Activated CD4-positive, alpha-beta T cell treated with anti-CD3 and anti-CD28 coated beads for 4 hours (primary cell): Measurements from ENCODE around the gene ZNF12.
"Not testable (repeated sequence)": the region's sequence is repeated elsewhere in the genome, so short reads cannot be mapped to it uniquely, and the experiment has no call there.

ENCODE experiments used
- DNase-seq, 2 donors: peaks; one replicate each; pipeline ENCODE4 v3.0.0-alpha.2; 2020

ZNF12 gene

DNA sequence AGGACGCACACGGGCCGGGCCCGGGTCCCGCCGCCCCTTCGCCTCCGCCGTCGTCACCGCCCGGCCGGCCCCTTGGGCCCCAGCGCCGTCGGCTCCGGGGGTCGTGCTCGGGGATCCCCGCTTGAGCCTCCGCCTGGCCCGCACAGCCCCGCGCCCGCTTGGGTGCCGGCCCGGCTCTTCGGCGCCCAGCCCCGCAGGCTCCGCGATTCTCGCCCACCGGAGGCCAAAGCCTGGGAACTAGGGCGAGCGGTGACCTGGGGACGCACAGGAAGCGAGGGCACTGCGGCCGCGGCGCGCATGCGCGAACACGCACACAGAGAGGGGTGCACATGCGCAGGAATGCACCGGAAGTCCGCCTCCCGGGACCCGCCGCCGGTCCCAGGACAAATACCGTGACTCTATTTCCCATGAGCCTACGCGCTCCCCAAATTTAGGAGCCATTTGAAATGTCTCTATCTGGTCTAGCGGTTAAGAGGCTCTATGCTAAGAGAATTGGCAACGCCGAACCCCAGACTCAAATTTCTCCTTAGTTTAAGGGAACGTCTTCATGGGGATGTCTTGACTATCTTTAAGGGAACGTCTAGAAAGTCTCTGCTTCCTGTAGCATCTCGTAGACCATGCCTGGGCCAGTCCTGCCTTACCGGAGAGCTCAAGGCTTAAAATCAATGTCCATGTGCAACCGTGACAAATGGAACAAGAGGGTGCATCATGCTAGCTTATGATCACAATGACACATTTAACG lies at the start of gene ZNF12:
Gene ZNF12, minus strand, starts transcription at position 282 of the 742 bp plus-strand sequence. CDS start 1,774 bp downstream, outside the sequence.
- peak; percentile 92 to 95 for DNase-seq

DNA sequence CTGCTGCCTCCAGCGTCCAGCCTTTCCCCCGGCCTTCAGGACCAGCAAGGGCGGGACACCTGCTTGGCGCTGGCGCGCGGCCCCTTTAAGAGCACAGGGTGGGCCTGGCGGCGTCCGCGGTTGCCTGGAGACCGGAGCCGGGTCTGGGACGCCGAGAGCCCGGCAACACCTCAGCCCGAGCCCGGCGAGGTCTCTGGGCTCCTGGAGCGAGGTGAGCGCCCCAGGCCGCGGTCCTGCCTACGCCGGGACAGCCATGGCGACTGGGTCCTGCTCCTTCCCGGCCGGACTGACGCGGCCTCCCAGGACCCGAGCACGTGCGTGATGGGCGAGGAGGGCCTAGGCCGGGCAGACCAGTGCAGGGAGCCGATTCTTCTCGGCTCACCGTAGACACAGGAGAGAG lies 47.2 kb upstream of the ZNF12 start, which contains the start of gene RSPH10B2:
Gene RSPH10B2, plus strand, starts transcription at position 140 of the 400 bp plus-strand sequence. CDS start 3,575 bp downstream, outside the sequence.
- not testable (repeated sequence) for DNase-seq

DNA sequence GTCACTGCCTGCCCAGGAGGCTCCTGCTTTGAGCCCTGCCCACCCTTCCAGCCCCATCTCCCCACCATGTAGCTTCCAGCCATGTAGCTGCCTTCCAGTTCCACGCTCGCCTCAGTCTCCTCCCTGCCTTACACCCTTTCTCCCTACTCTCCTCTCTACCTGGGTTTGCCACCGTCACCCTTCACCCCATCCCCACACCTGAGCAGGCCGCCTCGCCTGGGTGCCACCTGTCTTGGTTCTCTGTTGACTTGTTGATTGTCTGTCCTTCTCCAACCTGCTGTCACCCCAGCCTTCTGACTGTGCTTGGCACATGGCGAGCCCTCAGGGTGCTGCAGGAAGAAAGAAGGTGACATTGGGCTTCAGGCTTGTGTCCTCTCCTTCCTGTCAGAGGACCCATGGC lies 43.4 kb upstream of the ZNF12 start:
- DNase-seq, result not testable (repeated sequence)

DNA sequence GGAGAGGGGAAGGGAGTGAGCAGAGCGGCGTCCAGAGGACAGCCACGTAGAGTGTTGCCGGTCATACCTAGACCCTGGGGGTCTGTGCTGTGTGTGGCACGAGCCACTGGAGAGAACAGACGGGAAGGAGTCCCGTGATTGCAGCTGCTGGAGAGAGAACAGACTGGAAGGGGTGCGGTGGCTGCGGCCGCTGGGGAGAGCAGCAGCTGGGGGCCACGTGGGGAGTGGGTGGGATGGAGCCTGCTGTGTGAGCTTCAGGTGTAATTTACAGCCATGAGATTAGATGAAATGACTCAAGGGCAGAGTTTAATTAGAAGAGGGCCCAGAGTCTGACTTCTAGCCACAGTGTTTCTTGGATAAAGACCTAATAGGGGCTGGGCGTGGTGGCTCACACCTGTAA lies 42.6 kb upstream of the ZNF12 start:
- not testable (repeated sequence) for DNase-seq

DNA sequence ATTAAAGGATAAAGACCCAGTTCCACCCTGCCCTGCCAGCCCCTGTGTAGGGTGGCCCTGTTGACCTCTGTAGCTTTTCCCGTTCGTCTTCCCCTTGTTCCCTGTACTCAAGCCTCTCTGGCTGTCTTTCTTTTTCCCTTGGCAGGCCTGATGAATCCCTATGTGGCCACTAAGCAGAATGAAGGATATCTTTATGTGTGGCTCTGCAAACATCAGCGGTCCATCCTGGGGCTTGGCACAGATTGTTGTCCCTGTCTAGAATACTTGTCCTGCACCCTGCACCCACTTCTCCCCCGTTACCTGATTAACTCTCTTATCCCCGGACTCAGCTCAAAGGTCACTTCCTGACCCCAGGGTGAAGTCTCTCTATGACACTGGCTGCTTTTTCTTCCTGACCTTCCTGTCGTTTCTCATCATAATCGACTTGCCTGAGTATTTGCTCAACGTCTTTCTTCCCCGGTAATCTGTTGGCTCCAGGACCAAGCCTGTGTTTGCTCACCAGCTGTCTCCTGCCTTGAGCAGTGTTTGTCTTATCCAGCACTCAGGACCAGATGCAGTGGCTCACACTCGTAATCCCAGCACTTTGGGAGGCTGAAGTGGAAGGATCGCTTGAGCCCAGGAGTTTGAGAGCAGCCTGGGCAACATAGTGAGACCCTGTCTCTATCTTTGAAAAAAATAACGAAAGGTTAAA lies 37.8 kb upstream of the ZNF12 start:
- not testable (repeated sequence) for DNase-seq

DNA sequence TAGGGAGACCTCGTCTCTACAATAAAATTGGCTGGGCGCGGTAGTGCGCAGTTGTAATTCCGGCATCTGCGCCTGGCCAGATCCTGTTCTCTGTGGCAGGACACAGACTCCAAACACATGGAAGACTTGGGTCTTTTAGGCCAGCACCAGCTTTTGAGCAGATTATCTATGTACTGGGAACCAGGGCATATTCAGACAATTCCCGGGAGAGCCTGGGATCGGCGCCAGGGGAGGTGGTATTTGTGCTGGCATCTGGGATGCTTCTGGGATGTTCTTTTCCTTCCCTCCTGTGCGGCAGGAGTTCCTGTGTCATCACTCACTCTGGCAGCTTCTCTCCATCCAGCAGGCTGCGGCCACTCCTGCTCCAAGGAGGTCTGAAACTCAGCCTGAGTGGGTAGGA lies 31.7 kb upstream of the ZNF12 start:
- DNase-seq, result not testable (repeated sequence)

DNA sequence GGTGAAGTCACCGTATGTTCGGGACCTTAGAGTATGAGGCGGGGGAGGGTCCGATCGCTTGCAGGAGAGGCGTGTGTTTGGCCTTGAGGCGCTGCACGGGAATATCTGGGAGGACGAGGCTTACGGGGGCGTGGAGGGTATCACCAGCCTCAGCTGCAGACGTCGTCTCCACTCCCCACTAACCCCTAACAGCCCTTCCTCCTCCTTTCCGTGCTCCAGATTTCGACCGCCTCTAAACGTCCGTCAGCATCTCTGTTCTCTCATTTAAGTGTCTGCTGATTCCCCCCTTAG lies 23.5 kb upstream of the ZNF12 start:
- DNase-seq, result no peak

DNA sequence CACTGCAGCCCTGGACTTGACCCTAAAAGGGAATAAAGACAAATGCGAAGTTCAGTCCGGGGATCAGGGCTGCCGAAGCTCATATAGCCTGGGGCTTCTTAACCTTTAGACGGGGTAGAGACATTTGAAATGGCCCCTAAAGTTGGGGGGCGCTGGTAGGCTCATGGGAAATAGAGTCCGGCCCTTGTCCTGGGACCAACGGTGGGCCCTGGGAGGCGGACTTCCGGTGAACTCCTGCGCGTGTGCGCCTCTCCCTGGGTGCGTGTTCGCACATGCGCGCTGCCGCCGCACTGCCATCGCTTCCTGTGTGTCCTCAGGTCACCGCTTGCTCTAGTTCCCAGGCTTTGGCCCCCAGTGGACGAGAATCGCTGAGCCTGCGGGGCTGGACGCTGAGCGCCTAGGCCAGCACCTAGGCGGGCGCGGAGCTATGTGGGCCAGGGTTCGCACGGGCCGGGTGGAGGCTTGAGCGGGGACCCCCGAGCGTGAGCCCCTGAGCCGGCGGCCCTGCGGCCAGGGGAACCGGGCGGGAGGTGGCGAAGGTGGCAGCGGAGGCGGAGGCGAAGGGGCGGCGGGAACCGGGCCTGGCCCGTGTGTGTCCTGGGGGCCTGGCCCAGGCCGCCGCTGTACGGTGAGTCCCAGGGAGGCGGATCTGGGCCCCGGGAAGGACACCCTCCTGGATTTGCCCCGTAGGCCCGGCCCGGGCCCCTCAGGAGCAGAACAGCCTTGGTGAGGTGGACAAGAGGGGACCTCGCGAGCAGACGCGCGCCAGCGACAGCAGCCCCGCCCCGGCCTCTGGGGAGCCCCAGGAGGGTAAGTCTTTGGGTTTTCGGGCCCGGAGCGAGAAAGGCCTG lies 23.0 kb upstream of the ZNF12 start:
- DNase-seq, result peak; percentile 73 to 77

DNA sequence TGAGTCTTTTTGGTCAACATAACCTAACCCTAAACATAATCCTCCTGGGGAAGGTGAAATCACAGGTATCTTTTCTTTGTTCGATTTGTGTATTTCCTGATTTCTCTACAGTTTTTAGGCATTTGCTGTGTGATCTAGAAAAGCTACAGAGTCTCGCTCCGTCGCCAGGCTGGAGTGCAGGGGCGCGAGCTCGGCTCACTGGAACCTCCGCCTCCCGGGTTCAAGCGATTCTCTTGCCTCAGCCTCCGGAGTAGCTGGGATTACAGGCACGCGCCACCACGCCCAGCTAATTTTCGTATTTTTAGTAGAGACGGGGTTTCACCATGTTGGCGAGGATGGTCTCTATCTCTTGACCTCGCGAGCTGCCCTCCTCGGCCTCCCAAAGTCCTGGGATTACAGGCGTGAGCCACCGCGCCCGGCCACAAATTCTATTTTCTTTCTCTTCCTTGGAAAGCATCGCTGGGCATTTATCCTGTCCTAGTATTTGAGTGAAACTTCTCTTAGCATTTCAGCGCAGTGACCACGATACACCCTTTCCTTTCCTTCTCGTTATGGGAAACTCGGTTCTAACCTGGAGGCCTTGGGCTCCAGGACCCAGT lies 22.2 kb upstream of the ZNF12 start:
- DNase-seq, result not testable (repeated sequence)

DNA sequence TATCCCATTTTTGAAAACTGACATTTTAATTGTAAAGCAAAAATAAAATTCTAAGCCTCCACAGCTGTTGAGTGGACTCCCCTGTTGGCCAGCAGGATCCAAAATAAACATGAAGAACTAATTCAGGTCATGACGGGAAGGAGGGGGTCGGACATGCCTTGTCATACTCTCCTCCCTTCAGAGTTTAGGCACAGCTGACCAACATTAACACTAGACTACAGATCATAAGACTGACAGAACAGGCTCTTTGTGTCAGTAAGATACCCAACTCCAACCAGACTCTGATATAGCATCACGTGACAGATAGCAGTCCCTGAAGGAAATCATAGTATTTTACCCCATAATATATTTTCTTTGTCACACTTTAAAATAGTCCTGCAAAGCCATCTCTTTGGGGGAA lies 20.9 kb upstream of the ZNF12 start:
- no peak for DNase-seq

DNA sequence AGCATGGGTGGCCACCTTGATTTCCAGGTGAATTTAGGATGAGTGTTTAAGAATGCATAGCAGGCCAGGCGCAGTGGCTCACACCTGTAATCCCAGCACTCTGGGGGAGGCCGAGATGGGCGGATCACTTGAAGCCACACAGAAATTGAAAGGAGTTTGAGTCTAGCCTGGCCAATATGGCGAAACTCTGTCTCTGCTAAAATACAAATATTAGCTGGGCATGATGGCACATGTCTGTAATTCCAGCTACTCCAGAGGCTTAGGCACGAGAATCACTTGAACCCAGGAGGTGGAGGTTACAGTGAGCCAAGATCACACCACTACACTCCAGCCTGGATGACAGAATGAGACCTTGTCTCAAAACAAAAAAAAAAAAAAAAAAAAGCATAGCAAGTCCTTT lies 19.6 kb upstream of the ZNF12 start:
- not testable (repeated sequence) for DNase-seq

DNA sequence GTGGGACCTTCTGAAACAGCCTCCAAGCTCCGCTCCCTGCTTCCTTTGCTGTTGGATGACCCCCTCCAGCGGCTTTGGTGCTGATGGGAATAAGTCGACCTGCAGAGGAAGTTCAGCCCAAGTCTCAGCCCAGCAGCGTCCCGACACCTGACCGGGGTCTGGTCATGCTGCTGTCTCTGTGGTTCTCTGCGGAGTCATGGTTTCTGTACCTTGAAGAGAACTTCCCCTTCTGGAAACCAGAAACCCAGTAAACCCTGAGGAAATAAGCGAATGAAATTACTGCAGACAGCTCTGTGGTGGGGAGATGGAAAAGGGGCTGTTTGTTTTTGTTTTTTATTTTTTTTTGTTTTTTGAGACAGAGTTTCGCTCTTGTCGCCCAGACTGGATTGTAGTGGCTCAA lies 18.3 kb upstream of the ZNF12 start:
- no peak for DNase-seq

DNA sequence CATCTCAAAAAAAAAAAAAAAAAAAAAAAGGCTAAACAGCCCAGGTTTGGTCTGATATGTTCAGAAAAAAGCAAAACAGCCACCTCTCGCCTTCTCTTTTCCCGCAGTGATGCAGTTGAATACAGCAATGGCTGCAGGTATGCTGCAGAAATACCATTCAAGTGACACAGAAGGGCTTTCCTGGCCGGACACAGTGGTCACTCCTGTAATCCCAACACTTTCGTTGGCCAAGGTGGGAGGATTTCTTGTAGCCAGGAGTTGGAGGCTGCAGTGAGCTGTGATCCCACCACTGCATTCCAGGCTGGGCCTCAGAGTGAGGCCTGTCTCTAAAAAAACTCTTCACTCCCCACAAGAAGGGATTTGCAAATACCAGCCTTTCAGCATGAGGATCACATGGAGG lies 17.6 kb upstream of the ZNF12 start:
- not testable (repeated sequence) for DNase-seq

DNA sequence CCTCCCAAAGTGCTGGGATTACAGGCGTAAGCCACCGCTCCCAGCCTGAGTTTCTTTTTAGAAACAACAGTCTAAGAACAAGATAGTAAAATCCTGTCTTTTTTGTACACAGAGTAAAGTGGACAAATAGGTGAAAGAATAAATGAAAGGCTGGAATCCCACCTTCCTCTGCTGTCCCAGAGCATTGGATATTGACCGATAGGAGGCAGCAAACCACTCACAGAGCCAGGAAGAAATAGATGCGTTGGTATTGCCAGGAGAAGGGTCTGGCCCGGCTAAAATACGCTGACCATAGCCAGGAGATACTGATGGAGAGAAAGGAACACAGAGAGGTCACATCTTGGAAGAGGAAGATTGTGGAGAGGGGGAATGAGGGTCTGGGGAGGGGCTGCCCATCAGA lies 11.4 kb upstream of the ZNF12 start:
- DNase-seq, result no peak

DNA sequence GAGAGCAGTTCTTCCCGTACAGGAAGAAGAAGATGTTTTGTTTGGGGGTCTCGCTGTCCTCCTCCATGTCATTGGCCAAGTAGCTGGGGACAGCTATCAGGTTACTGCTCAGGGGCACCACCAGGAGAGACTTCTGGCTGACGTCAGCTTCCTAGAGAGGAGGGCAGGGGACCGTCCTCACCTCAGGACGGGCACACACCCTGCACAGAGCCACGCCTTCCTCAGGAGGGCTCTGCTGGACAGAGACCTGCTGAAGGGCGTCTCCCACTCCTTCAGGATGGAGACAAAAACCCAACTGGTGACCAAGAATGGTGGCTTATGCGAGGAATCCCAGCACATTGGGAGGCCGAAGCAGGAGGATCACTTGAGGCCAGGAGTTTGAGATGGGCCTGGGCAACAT lies 9.2 kb upstream of the ZNF12 start:
- DNase-seq, result not testable (repeated sequence)

DNA sequence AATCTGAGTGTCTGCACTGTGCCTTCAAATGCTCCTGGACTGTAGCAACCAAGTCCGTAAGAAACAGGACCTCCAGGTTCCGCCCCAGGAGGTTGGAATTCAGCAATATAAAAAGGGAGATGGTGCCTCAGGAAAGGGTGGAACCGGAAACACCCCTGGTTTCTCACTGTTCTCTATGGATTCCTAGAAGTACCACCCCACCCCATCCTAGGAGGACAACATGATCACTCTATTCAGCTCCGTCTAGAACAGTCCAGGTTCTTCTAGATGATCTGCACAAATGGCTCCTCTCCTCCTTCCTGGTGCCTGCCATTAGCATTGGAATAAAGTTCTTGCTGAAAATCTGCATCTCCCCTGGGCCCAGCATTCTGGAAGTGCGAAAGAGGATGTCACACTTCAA lies 7.6 kb upstream of the ZNF12 start:
- DNase-seq, result no peak

DNA sequence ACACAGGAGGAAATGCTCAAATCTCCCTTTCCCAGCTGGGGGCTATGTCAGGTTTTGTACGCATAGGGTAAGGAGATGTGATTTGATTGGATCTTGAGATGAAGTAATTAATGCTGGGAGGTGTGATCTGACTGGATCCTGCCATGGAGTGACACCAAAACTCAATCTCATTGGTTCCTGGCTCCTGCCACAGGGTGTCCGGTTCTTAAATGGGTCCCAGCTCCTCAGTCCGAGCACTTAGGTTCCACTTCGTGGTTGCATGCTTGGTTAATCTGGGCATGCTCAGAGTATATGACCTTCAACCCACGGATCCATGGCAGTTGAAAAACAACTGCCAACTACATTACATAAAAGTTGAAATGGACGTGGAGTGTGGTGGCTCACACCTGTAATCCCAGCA lies 3.1 kb upstream of the ZNF12 start:
- no peak for DNase-seq

DNA sequence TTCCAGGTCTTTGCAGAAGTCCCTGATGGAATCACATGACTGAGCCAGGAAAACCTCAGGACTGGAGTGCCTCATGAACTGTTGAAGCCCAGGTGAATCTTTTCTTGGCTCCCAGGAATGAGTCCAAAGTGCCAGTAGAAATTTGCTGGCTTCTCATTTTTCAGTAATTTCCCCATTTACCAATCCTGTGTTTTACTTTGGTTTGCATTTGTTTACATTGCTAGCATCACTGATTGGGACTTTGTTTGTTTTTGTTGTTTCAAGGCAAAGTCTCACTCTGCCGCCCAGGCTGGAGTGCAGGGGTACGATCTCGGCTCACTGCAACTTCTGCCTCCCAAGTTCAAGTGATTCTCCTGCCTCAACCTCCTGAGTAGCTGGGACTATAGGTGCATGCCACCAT lies 1.6 kb upstream of the ZNF12 start:
- DNase-seq, result no peak

DNA sequence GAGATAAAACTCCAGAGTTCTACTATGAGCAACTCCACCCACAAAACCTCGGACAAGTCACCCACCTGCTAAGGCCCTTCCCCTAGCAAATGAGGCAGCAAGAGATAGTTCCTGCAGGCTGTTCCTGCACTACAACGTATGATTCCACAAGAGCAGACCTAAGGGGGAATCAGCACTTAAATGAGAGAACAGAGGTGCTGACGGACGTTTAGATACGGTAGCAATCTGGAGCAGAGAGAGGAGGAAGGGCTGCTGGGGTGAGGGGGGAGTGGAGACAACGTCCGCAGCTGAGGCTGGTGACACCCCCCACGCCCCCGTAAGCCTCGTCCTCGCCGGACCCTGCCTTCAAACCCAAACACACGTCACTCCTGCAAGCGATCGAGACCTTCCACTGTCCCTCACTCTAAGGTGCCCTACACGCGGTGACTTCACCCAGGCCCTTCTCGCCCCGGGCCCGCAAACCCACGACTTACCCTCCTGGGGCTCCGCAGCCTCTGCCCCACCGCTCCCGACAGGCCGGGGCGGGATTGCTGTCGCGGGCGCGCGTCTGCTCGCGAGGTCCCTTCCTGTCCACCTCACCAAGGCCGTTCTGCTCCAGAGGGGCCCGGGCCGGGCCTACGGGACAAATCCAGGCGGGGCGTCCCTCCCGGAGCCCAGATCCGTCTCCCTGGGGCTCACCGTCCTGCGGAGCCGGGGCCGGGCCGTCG lies 635 bp downstream of the ZNF12 start:
- DNase-seq, result peak; percentile 5 to 22

DNA sequence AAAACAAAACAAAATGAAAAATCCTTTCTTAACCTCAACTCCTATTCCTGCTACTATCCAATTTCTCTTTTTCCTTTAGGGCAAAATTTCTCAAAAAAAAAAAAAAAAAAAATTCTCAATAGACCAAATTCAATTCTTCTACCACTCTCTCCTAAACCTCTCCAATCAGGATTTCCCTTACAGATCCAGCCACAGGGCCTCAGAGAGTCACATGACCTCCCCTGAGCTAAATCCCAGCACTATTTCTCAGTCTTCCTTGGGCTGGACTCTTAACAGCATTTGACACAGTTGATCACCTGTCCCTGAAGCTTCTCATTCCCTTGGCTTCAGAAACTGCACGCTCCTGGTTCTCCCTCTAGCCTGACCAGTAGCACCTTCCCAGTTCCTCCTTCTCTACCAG lies 4.9 kb downstream of the ZNF12 start:
- DNase-seq, result no peak

DNA sequence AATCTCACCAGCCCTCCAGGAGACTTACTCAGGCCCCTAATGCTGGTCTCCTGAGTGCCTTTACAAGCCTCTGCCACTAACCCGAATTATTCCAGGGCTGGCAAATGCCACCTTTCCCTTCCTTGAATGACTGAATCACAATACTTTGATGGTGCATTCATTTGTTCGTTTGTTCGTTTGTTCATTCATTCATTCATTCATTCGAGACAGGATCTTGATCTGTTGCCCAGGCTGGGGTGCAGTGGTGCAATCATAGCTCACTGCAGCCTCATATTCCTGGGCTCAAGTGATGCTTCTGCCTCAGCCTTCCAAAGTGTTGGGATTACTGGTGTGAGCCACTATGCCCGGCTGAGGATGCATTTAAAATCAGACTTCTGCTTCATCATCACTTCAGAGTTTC lies 6.0 kb downstream of the ZNF12 start:
- DNase-seq, result no peak

DNA sequence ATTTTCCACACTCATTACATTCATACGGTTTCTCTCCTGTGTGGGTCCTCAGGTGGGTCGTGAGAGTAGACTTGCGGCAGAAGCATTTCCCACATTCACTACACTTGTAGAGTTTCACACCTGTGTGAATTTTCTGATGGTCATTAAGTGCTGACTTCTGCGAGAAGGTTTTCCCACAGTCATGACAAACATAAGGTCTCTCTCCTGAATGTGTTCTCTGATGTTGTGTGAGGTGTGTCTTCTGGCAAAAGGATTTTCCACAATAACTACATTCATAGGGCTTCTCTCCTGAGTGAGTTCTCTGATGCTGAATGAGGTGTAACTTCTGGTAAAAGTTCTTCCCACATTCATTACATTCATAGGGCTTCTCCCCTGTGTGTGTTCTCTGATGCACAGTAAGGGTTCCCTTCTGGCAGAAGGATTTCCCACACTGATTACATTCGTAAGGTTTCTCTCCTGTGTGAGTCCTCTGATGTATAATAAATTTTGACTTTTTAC lies 15.1 kb downstream of the ZNF12 start:
- no peak for DNase-seq
